IMR-90 (cell line): ENCODE results near the gene HNRNPM. TPM values are rescaled to one million over a fixed set of nuclear protein-coding genes. Genes with fewer than 3 reads are reported as not detected.

Experiments
- ATAC-seq: fragments of 200-7000 bp; cut with Tn5 transposase; 2 replicates; pipeline ENCODE4 v1.9.1; 2020; ENCODE audit warnings: low read depth, mild to moderate bottlenecking, moderate library complexity
- BruUV-seq: library from RNA; stranded (reverse); fragments of 400-500 nt; replicated peaks from 2 replicates; lab custom pipeline; 2021; lab: Mats Ljungman, UMichigan
- CTCF ChIA-PET: fragments of 300-600 bp; formaldehyde crosslinking; extraction: SDS; loops from one replicate; lab custom pipeline; 2021; ENCODE audit warnings: antibody characterized with exemption; lab: Yijun Ruan, JAX
- POLR2A ChIA-PET: fragments of 300-600 bp; sonication (Branson Sonifier 250); formaldehyde crosslinking; loops from one replicate; lab custom pipeline; 2022; ENCODE audit warnings: antibody characterized with exemption; ENCODE audit not compliant: unreplicated experiment; lab: Charles Lee
- DNase-seq: peaks from one replicate; pipeline ENCODE4 v3.0.0; 2013
- H2AFZ ChIP-seq: replicated peaks from 2 replicates; pipeline ENCODE3; 2013; ENCODE audit warnings: low read length, mild to moderate bottlenecking; ENCODE audit not compliant: poor library complexity
- H2AK5ac ChIP-seq: 2 replicates; pipeline ENCODE4 v1.6.1; 2013; ENCODE audit warnings: low read depth, low read length, inconsistent platforms
- H2AK9ac ChIP-seq: replicated peaks from 2 replicates; pipeline ENCODE3; 2013; ENCODE audit warnings: mild to moderate bottlenecking, low read depth, low read length, moderate library complexity; ENCODE audit not compliant: poor library complexity
- H2BK120ac ChIP-seq: 2 replicates; pipeline ENCODE4 v1.6.1; 2013; ENCODE audit warnings: low read depth, low read length, inconsistent platforms
- H2BK15ac ChIP-seq: 3 replicates; pipeline ENCODE4 v1.6.1; 2013; ENCODE audit warnings: low read depth, low read length, inconsistent platforms
- H2BK20ac ChIP-seq: 2 replicates; pipeline ENCODE4 v1.6.1; 2013; ENCODE audit warnings: low read depth, mild to moderate bottlenecking, inconsistent platforms, low read length, moderate library complexity
- H2BK5ac ChIP-seq: 2 replicates; pipeline ENCODE4 v1.6.1; 2013; ENCODE audit warnings: mild to moderate bottlenecking, low read depth, low read length, inconsistent platforms; ENCODE audit not compliant: poor library complexity, severe bottlenecking
- H3K14ac ChIP-seq: replicated peaks from 2 replicates; pipeline ENCODE4 v1.6.1; 2013; ENCODE audit warnings: low read depth, low read length, inconsistent platforms
- H3K18ac ChIP-seq: 2 replicates; pipeline ENCODE4 v1.6.1; 2013; ENCODE audit warnings: low read depth, low read length, control low read depth
- H3K23ac ChIP-seq: 2 replicates; pipeline ENCODE4 v1.6.1; 2013; ENCODE audit warnings: low read depth, low read length, inconsistent platforms
- H3K27ac ChIP-seq: 2 replicates; pipeline ENCODE4 v1.5.1; 2013; ENCODE audit warnings: mild to moderate bottlenecking, control low read depth, low read length; ENCODE audit not compliant: insufficient read depth
- H3K27me3 ChIP-seq: 2 replicates; pipeline ENCODE4 v1.6.1; 2013; ENCODE audit warnings: low read length; ENCODE audit not compliant: control insufficient read depth, insufficient read depth
- H3K36me3 ChIP-seq: 2 replicates; pipeline ENCODE4 v1.6.1; 2013; ENCODE audit warnings: low read length, mixed read lengths; ENCODE audit not compliant: control insufficient read depth, insufficient read depth
- H3K4ac ChIP-seq: 2 replicates; pipeline ENCODE4 v1.6.1; 2013; ENCODE audit warnings: low read depth, low read length, inconsistent platforms
- H3K4me1 ChIP-seq: 2 replicates; pipeline ENCODE4 v1.6.1; 2013; ENCODE audit warnings: low read length, mixed read lengths; ENCODE audit not compliant: control insufficient read depth, insufficient read depth
- H3K4me2 ChIP-seq: 2 replicates; pipeline ENCODE4 v1.6.1; 2013; ENCODE audit warnings: low read depth, mild to moderate bottlenecking, control low read depth, low read length, moderate library complexity
- H3K4me3 ChIP-seq: 2 replicates; pipeline ENCODE4 v1.5.1; 2013; ENCODE audit warnings: low read depth, mild to moderate bottlenecking, control low read depth, low read length, moderate library complexity; ENCODE audit not compliant: insufficient read depth
- H3K56ac ChIP-seq: 2 replicates; pipeline ENCODE4 v1.6.1; 2013; ENCODE audit warnings: low read length, inconsistent platforms; ENCODE audit not compliant: insufficient read depth; ENCODE audit errors: extremely low read depth
- H3K79me1 ChIP-seq, 2 experiments: 2 replicates each; pipeline ENCODE4 v1.6.1; 2013; ENCODE audit warnings: low read length in 2 of 2, inconsistent platforms in 1 of 2, low read depth in 1 of 2
- H3K9ac ChIP-seq: 2 replicates; pipeline ENCODE4 v1.6.1; 2013; ENCODE audit warnings: low read depth, low read length, control low read depth
- H3K9me1 ChIP-seq: 2 replicates; pipeline ENCODE4 v1.6.1; 2013; ENCODE audit warnings: low read length, inconsistent platforms; ENCODE audit not compliant: insufficient read depth
- H3K9me3 ChIP-seq: 2 replicates; pipeline ENCODE4 v1.6.1; 2013; ENCODE audit warnings: low read length; ENCODE audit not compliant: control insufficient read depth, insufficient read depth
- H4K20me1 ChIP-seq: 2 replicates; pipeline ENCODE4 v1.6.1; 2013; ENCODE audit warnings: low read length, inconsistent platforms; ENCODE audit not compliant: insufficient read depth
- H4K5ac ChIP-seq: 2 replicates; pipeline ENCODE4 v1.6.1; 2013; ENCODE audit warnings: mild to moderate bottlenecking, low read depth, low read length, control low read depth
- H4K8ac ChIP-seq, 2 experiments: 2 replicates each; pipeline ENCODE4 v1.6.1; 2013; ENCODE audit warnings: low read depth in 2 of 2, low read length in 2 of 2, control low read depth in 1 of 2, inconsistent platforms in 1 of 2
- H4K91ac ChIP-seq: 2 replicates; pipeline ENCODE4 v1.6.1; 2013; ENCODE audit warnings: low read depth, low read length, inconsistent platforms; ENCODE audit not compliant: insufficient read depth
- MAZ ChIP-seq: IDR thresholded peaks from 2 replicates; pipeline ENCODE4 v1.6.1; 2012; ENCODE audit warnings: low read depth, mild to moderate bottlenecking, low read length, improper control_type of control experiment, moderate library complexity, borderline replicate concordance
- MXI1 ChIP-seq: IDR thresholded peaks from 2 replicates; pipeline ENCODE4 v1.6.1; 2012; ENCODE audit warnings: low read depth, mild to moderate bottlenecking, low read length, moderate library complexity, borderline replicate concordance
- SMC3 ChIP-seq: fragments of 150-350 bp; IDR thresholded peaks from 2 replicates; pipeline ENCODE4 v1.6.1; 2016; ENCODE audit warnings: low read depth, mild to moderate bottlenecking, antibody characterized with exemption, low read length, moderate library complexity
- USF2 ChIP-seq: fragments of 150-350 bp; IDR thresholded peaks from 2 replicates; pipeline ENCODE4 v1.6.1; 2017; ENCODE audit warnings: mild to moderate bottlenecking, antibody characterized with exemption, low read length, low read depth
- WGBS, 2 experiments: methylation state at CpG; one replicate each; pipeline versions ENCODE4 v1.1.5 to v1.1.7; 2013; ENCODE audit warnings: missing lambda C conversion rate in 2 of 2; ENCODE audit not compliant: insufficient read length in 1 of 2; ENCODE audit errors: extremely low coverage in 2 of 2; 5-methylcytosine and 5-hydroxymethylcytosine counted together
- dilution Hi-C: fragments of 300-500 bp; cut with HindIII; formaldehyde crosslinking; loops from one replicate; pipeline ENCODE4 v1.14.3; 2018; ENCODE audit warnings: low sequenced_read_pairs; ENCODE audit not compliant: unreplicated experiment
- in situ Hi-C: fragments of 300-500 bp; cut with MboI; formaldehyde crosslinking; loops from 3 replicates; pipeline ENCODE4 v1.14.3; 2019; ENCODE audit warnings: low sequenced_read_pairs, inconsistent platforms, mixed read lengths
- intact Hi-C: fragments of 100-400 bp; cut with micrococcal nuclease; formaldehyde crosslinking; loops from 2 replicates; pipeline ENCODE4 v1.10.0; 2022
- polyA plus RNA-seq, 3 experiments: library from polyadenylated mRNA; depleted of rRNA; stranded (reverse); fragments of >200 nt; gene quantifications; 2 replicates each; pipeline ENCODE4 v1.2.3, GENCODE V29; 2012; ENCODE audit warnings: low replicate concordance in 1 of 3
- total RNA-seq: library from RNA; depleted of rRNA; stranded (reverse); fragments of >200 nt; gene quantifications from 2 replicates; pipeline ENCODE4 v1.2.3, GENCODE V29; 2012

HNRNPM gene
- total and polyA plus RNA-seq, 2 of the 4 experiments (the other 2 are of a cell fraction), result 75.6 to 197 TPM

GRCh38 chr19:8445488-8446001 is 770 bp downstream of the HNRNPM start:
- Histone ChIP-seq H2AK9ac (peak overlapping the region; percentile 100), H2BK5ac (peak overlapping the region; percentile 82), H3K4ac (peak overlapping the region; percentile 78), H3K18ac (no peak overlapping the region; the same call in 1 of the 2 replicates), H3K79me1 (peaks cover 0 to 40% of the 10 kb centered on the region in 2 experiments; a peak in 2 of 4 replicates), H3K56ac (peak overlapping the region; percentile 59), H2BK120ac (no peak overlapping the region), H3K23ac (peak overlapping the region; percentile 93), H3K4me2 (peak overlapping the region; percentile 93), H3K27ac (peak overlapping the region; percentile 88), H3K4me1 (peaks cover 7% of the 10 kb centered on the region), H2BK15ac (no peak overlapping the region), H4K91ac (peak overlapping the region; percentile 55; the same call in 1 of the 2 replicates), H3K4me3 (peak overlapping the region; percentile 83), H3K14ac (peak overlapping the region; percentile 85), H4K20me1 (peaks cover 53% of the 10 kb centered on the region), H3K36me3 (peaks cover 7% of the 10 kb centered on the region), H3K9me3 (no peaks in the 10 kb centered on the region), H3K9ac (peak overlapping the region; percentile 82), H2AK5ac (peak overlapping the region; percentile 68), H2AFZ (peak overlapping the region; percentile 96), H2BK20ac (no peak overlapping the region), H3K9me1 (peaks cover 12% of the 10 kb centered on the region), H4K5ac (no peak overlapping the region), H4K8ac (peak overlapping the region in 1 of 2 experiments; percentile 94; a peak in 1 of 4 replicates), H3K27me3 (no peaks in the 10 kb centered on the region)
- TF ChIP-seq USF2, result no peak
- TF ChIP-seq SMC3, result no peak
- TF ChIP-seq MXI1, result peak; percentile 78
- peak; percentile 42; the same call in 1 of the 2 replicates for TF ChIP-seq MAZ
- intact Hi-C loops (loop anchor here (2.0 to 5.0 kb wide), 3 partner anchors 21 to 61 kb away; partner anchors contain the start of gene MARCHF2), dilution Hi-C loops (no loop called here), in situ Hi-C loops (no loop called here)
- POLR2A ChIA-PET, result interaction anchor here (0.6 kb wide), 1 partner anchor 142 kb away, joined by 4 read pairs; no protein-coding TSS in a partner anchor
- CTCF ChIA-PET, result no interaction called here
- BruUV-seq, result no TSS peak
- WGBS, 2 experiments, result 0% methylated on average over 1 of the region's 45 CpGs; no CpG with 5 or more reads in 1 of the 2 experiments
- ATAC-seq, result peak; percentile 28
- no peak for DNase-seq
